GM19395 (cell line): ENCODE data around the gene SH2D1A.
"Not testable (repeated sequence)": the region's sequence is repeated elsewhere in the genome, so short reads cannot be mapped to it uniquely, and the experiment has no call there.

Experiments used
- ATAC-seq: cut with Tn5 transposase; IDR thresholded peaks from one replicate; pipeline ENCODE4 v1.9.1; 2021; ENCODE audit warnings: mild to moderate bottlenecking, moderate library complexity; ENCODE audit not compliant: unreplicated experiment

Gene SH2D1A

DNA sequence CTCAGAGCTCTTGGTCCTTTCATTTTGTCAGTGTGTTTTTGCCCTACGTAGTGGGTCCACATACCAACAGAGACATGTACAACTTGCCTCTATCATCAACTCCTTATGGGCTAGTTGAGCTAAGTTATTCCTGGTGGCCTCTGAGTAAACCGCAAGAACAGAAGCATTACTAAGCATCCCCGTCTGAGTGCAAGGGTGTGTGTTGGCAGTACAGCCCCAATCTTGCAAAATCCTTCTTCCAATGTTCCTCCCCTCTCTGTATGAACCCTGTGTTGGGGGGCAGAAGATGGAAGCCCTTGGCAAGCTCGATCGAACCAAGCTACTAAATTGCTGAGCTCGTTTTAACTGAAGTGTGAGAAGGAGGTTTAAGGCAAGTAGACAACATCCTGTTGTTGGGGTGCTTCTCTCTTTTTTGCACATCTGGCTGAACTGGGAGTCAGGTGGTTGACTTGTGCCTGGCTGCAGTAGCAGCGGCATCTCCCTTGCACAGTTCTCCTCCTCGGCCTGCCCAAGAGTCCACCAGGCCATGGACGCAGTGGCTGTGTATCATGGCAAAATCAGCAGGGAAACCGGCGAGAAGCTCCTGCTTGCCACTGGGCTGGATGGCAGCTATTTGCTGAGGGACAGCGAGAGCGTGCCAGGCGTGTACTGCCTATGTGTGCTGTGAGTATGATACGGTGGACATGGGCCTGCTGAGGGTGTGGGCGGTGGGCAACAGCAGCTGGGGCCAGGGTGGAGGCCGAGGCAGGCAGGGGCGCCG is at the start of gene SH2D1A:
SH2D1A (plus strand) TSS at position 447 of the 760 bp plus-strand sequence; CDS start at position 527, 80 bp downstream.
- ATAC-seq = no peak

DNA sequence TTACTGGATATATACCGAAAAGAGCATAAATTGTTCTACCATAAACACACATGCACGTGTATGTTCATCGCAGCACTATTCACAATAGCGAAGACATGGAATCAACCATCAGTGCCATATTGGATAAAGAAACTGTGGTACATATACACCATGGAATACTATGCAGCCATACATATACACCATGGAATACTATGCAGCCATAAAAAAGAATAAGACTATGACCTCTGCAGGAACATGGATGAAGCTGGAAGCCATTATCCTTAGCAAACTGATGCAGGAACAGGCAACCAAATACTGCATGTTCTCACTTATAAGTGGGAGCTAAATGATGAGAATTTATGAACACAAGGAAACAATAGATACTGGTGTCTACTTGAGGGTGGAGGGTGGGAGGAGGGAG is 47.0 kb upstream of the SH2D1A start:
- not testable (repeated sequence) for ATAC-seq

DNA sequence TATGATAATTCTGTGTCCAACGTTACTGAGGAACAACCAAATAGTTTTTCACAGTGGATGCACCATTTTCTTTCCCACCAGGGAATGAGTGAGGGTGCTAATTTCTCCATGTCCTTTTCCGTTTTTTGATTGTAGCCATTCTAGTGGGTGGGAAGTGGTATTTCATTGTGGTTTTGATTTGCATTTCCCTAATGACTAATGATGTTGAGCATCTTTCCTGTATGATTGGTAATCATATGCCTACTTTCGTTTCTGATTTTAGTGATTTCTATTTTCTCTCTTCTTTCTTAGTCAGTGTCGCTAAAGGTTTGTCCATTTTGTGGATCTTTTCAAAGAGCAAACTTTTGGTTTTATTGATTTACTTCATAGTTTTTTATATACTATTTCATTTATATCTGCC is 46.0 kb upstream of the SH2D1A start:
- no peak for ATAC-seq

DNA sequence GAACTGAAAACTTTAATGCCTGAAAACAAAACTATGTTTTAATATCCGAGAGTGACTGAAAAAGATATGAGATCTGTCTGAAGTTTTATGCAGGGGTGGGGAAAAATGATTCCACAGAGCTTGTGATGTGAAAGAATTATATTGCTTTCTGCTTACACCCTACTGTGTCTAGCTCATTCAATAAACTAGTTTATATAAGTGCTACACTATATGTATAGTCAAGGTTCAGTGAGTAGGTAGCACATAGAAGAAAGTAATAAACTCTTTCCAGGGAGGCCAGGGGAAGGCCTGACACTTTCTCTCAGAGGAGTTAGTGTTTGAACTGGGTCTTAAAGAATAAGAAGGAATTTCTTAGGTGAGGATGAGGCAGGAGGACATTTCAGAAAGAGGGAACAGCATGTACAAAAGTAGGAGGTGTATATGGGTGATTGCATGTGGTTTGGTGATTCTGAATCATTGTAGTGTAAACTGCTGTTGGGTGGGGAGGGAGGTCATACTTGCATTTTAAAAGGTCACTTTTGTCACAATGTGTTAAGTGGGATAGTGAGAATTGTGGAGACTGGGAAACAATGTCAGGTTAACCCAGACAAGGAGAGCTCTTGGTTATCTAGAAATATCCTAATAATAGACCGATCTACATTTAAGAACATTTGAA is 39.0 kb upstream of the SH2D1A start:
- no peak for ATAC-seq

DNA sequence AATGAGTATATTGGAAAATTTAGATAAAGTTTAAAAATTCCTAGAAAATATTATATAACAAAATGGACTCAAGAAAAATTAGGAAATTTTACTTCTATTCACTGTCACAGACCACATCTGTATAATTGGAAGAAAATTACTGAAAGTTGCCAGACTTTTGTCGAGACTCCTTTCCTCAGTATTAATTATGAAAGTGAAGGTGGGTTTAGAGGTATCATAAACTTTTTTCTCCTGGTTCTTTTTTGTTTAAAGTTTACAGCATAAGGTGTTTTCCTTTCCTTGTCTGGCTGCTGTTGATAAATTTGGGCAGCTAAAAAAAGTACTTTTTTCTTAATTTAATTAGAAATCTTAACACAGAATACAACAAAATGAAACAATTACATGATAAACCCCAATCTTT is 20.6 kb upstream of the SH2D1A start:
- ATAC-seq = no peak

DNA sequence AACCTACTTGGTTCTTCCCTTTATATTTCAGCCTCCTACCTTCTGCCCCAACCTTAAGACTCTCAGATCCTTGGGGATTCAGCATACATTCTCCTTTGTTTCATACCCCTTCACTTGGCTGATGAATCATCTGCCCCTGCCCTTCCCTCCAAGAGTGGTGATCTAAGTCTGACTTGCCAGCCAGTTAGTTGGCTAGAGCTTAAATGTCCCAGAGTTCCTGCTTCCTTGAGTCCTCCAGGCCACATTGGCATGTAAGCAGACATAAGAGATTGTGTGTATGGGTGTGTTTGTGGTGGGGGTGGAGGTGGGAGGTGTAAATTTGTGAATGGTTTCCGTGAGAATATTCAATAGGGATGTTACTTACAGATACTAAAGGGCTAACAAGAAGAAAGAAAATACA is 17.6 kb upstream of the SH2D1A start:
- ATAC-seq = no peak

DNA sequence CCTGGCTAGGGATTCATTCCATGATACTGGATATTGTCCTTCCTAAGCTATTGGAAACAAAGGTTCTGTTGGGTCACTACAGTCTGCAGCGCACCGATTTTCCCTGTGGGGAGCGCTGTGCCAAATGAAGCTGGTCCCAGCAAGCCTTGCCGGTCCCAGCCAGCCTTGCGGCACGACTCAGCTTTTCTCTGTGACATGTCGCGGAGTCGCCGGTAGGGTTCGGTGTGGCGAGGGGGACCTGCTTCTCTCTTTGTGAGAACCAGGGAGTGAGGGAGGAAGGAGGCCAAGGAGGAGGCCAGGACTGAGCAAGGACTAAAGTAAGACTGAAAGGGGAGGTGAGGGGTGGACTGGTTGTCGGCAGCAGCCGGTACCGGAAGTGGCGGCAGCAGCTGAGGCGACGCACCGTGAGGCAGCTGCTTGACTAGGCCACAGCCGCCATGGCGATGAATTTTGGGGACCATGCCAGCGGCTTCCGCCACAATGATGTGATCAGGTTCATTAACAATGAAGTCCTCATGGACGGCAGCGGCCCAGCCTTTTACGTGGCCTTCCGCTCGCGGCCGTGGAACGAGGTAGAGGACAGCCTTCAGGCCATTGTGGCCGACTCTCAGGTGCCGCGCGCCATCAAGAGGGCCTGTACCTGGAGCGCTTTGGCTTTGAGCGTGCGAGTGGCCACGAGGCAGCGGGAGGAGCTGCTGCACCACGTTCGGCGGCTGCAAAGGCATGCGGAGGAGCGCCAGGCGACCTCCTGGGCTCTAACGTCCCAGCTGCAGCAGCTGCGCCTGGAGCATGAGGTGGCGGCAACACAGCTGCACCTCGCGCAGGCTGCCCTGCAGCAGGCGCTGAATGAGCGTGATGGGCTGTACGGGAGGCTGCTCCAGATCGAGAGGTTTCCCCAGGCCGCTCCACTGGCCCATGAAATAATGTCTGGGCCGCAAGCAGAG is 13.6 kb upstream of the SH2D1A start, which contains the start of gene TEX13D:
TEX13D (plus strand) TSS at position 180 of the 944 bp plus-strand sequence; CDS start at position 438, 258 bp downstream.
- ATAC-seq = no peak

DNA sequence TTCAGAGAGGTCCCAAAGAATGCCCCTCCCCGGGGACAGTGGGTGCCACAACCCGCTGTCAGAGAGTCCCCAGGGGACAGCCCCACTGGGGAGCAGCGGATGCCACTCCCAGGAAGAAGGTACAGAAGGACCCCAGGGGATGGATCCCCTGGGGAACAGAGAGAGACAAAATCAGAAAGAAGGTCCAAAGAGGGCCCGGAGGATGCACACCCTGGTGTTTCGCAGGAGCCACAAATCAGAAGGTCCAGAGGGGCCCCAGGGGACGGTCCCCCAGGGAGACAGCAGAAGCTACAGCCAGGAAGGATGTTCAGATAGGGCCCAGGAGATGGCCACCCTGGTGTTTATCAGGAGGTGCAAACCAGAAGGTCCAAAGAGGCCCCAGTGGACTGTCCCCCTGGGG is 12.5 kb upstream of the SH2D1A start:
- ATAC-seq = no peak

DNA sequence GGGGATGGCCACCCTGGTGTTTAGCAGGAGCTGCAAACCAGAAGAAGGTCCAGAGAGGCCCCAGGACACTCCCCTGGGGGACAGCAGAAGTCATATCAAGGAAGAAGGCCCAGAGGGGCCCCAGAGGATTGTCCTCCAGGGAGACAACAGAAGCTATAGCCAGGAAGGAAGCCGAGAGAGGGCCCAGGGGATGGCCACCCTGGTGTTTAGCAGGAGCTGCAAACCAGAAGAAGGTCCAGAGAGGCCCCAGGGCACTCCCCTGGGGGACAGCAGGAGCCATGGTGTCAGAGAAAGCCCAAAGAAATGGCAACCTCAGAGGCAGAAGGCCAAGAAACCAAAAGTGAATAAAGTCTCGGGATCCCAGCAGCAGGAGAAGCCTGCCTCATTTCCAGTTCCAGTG is 11.8 kb upstream of the SH2D1A start:
- ATAC-seq = not testable (repeated sequence)

DNA sequence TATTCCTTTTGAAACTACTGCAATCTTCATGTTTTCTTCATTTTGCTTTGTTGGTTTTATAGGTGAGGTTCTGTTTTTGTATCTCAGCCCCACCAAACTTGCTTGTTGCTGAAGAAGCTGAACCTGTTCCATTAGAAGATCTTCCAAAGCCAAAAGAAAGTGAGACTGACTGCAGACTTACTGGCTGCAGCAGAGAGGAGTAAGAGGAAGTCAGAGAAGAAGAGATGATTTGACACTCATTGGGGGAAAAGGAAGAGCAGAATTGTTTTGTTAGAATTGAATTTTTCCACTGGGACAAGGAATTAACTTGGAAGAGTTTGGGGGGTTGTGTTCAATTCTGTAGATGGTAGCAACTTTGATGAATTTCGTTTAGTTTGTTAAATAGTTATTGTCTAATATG is 10.8 kb upstream of the SH2D1A start:
- no peak for ATAC-seq

DNA sequence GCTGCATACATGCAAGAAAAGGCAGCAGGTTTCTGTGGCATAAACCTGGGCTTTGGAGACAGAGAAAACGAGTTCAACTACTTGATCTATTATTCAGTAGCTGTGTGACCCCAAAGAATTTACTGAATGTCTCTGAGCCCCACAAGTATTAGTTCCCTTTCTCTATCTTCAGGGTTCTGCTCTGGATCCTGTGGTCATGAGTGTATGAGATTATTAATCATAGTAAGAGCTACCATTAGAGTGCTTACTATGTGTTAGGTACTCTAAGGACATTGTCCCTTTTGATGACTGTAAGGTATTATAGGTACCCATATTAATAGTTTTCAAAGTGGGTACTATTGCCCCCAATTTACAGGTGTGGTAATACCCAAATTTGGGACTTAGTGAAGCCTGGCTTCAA is 8.4 kb upstream of the SH2D1A start:
- ATAC-seq = no peak

DNA sequence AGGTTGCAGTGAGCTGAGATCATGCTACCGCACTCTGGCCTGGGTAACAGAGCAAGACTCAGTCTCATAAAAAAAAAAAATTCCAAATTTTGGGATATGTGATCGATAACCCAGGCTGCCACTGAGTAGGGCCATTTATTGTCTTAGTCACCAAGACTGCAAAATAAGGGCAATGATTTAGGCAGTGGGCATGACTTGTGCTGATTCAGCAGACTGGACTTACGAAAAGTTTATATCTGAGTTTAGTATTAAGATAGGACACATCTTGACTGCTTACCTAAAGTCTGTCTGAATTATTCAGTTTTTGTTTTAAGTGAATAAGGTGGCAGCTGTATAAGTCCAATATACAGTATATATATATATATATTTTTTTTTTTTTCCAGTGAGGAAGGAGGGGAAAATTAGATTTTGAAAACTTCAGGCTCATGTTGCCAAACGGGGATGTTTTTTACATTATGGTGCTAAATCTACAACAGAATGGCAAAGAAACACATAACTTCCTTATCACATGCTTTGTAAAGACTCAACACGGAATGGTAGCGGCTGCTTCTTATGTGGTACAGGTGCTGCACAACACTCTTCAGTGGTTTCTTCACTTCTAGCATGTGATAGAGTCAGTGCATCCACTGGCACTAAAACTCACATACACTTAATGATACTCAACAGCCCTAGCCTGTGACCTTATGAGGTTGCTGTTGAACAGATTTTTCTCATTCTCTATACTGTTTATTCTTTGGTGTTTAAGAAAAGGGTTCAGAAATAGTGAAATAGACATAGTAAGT is 7.4 kb upstream of the SH2D1A start:
- no peak for ATAC-seq

DNA sequence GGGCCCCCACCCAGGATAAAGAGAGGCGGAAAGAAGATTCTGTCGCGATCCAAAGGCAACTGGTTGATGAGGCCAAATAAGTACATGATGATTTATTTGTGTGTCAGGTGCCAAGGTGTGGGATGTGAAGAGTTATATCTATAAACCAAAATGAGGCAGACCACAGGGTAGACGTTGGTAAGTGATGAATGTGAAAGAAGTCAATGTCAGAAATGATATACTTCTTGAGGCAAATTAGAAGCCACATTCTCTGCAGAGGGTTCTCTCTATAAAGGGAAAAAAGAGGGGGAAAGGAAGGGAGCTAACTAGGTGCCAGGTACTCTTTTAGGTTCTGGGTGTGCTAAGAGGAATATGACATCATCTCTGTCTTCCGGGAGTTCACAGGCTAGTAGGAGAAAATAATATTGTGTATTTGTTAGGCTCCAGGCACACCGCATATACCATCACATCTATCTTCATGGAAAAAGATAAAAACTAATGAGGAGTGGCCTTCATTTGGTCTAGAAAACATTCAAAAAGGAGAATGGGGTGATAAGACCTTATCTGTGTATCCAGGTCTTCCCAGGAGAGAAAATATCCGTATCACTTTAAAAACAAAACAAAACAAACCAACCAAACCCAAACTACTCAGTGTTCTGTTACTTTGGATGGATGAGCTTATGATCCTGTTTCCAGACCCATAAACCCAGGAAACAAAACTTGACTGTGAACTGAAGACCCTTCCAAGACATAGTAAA is 4.8 kb upstream of the SH2D1A start:
- no peak for ATAC-seq

DNA sequence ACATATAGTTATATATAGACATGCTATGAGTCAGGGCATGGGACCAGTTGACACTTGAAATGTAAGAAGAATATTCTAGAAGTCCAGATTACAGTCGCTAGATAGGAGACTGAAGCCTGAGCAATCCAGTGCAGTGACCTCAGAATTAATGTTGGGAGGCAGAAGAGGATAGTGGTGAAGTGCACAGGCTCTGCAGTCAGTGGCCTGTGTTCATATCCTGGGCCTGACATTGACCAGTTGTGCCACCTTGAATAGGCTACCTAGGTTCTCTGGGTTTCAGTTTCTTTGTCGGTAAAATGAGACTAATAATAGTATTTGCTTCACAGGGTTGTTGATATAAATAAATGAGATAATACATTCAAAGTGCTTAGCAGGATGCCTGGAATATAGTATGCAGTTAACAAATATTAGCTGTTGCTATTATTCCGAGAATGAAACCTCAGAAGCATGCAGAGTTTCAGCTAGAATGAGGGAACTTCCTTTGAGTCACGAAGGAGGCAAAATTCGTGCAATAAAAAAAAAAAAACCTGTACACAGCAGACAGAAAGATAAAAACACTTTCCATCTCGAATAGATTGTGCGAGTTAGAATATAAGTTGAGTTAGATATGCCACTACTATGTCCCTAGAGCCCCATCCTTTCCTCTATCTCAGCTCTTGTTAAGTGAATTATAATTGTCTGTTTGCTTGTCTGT is 4.0 kb upstream of the SH2D1A start:
- no peak for ATAC-seq

DNA sequence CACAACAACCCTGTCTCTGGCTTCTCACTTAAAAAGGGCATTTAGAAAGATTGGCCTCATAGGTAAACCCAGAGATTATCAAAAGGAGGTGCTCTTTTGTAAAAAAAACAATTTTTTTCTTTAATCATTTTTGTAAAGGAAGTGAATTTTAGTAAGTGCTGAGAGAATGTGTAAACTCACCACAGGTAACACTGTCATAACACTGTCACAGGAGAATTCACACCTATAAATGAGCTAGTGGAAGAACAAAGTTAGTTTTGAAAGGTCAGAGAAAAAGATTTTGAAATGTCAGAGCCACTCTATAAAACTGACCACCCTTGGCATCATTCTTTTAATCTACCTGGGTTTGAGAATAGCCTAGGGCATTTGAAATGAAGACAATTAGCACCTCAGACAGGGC is 3.3 kb upstream of the SH2D1A start:
- ATAC-seq = no peak

DNA sequence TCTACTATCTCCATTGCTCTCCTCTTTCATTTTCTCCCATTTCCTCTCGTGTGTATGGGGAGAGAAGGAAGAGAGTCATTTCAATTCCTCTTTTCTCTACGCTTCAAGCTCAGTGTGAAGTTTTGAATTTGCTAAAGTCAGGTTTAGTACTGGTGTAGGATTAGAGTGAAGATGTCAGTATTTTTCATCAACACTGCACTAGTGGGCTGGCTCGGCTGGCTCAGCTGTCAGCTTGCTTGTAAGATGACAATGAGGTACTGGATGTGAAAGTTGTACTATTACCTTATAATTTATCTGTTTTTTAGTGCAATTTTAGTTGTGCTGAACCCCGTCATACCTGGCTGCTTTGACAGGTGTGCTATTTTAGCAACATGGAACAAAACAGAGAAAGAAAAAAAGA is 2.1 kb upstream of the SH2D1A start:
- peak; percentile 69 for ATAC-seq

DNA sequence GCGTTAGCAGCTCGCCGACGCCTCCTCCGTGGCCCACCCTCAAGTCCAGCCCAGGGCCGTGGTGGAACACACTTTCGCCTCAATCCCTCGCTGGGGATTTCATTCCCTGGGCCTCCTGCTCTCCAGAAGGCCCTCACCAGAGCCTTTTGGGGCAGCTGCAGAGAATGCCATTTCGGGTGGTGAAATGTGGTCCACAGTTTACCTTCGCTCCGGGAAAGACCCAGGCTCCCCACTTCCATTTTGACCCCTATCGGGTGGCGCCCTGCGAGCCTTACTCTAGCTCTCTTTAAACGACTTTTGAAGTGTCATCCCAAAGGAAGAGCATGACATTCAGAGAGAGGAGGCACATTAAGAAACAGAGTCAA is 496 bp downstream of the SH2D1A start:
- no peak for ATAC-seq

DNA sequence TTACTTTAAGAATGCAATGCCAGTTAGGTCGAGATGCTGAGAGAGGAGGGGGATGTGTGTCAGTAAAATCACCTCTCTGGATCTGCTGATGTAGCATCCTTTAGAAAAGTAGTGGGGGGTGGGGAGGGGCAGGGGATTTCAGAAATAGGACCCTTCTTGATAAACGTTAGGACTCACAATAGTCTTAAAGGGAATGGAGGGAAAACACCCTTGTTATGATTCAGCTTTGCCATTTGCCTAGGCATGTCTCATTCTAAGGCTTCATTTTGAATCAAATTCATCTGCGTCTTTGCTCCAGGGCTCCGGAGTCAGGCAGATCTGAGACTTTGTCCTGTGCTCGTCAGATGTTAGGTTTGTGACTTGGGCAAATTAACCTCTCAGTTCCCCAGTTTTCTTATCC is 879 bp downstream of the SH2D1A start:
- ATAC-seq = no peak

DNA sequence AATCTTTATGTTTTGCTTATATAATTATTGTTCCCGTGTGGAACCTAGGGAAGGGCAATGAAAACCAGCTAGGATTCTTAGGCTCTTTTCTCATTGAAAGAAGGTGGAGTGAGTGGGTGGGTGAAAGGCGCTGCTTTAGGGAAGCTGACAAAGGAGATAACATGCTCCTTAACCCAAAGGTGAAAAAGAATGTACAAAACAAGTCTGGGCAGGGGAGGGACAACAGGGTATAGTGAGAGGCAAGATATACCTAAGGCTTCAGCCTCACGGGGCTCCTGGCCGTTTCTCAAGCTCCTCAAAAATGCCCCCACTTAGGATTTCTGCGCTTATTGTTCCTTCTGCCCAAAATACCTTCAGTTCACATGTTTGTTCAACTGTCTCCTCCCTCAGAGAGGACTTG is 1.8 kb downstream of the SH2D1A start:
- ATAC-seq = no peak
